ENCODE data around the gene RGCC.

RGCC gene

GRCh38 chr13:41411522-41411921 lies 45.8 kb upstream of the RGCC start:
- H3K36me3 ChIP-seq (ENCODE audit: control insufficient read depth, insufficient read depth, low read length): no peaks in the 10 kb centered on the region
- peak; percentile 31 for TF ChIP-seq CTCF (IDR thresholded peaks at IDR 0.05; ENCODE audit: insufficient read depth, low read length, poor library complexity, severe bottlenecking)
- H3K27me3 ChIP-seq (replicated peaks; ENCODE audit: control insufficient read depth, insufficient read depth, low read length): no peaks in the 10 kb centered on the region
- H3K4me3 ChIP-seq (replicated peaks; ENCODE audit: low read depth, low read length): no peak overlapping the region
- DNase-seq (ENCODE audit: extremely low read depth, insufficient read length): no peak

- no peak overlapping the region for H3K4me3 ChIP-seq (replicated peaks; ENCODE audit: low read depth, low read length)
- no peak for TF ChIP-seq CTCF (IDR thresholded peaks at IDR 0.05; ENCODE audit: insufficient read depth, low read length, poor library complexity, severe bottlenecking)
- H3K27me3 ChIP-seq (replicated peaks; ENCODE audit: control insufficient read depth, insufficient read depth, low read length): no peaks in the 10 kb centered on the region
- no peak for DNase-seq (ENCODE audit: extremely low read depth, insufficient read length)
- H3K36me3 ChIP-seq (ENCODE audit: control insufficient read depth, insufficient read depth, low read length): no peaks in the 10 kb centered on the region
Measured at GRCh38 chr13:41413872-41414271, 43.5 kb upstream of the RGCC start.

GRCh38 chr13:41416276-41416675 lies 41.1 kb upstream of the RGCC start:
- H3K36me3 ChIP-seq (ENCODE audit: control insufficient read depth, insufficient read depth, low read length): no peaks in the 10 kb centered on the region
- no peak for TF ChIP-seq CTCF (IDR thresholded peaks at IDR 0.05; ENCODE audit: insufficient read depth, low read length, poor library complexity, severe bottlenecking)
- H3K4me3 ChIP-seq (replicated peaks; ENCODE audit: low read depth, low read length): no peak overlapping the region
- no peak for DNase-seq (ENCODE audit: extremely low read depth, insufficient read length)
- H3K27me3 ChIP-seq (replicated peaks; ENCODE audit: control insufficient read depth, insufficient read depth, low read length): no peaks in the 10 kb centered on the region

GRCh38 chr13:41418027-41418426 lies 39.3 kb upstream of the RGCC start:
- no peaks in the 10 kb centered on the region for H3K27me3 ChIP-seq (replicated peaks; ENCODE audit: control insufficient read depth, insufficient read depth, low read length)
- no peak overlapping the region for H3K4me3 ChIP-seq (replicated peaks; ENCODE audit: low read depth, low read length)
- no peak for TF ChIP-seq CTCF (IDR thresholded peaks at IDR 0.05; ENCODE audit: insufficient read depth, low read length, poor library complexity, severe bottlenecking)
- H3K36me3 ChIP-seq (ENCODE audit: control insufficient read depth, insufficient read depth, low read length): no peaks in the 10 kb centered on the region
- DNase-seq (ENCODE audit: extremely low read depth, insufficient read length): no peak

- DNase-seq (ENCODE audit: extremely low read depth, insufficient read length): no peak
- Histone ChIP-seq H3K4me3 (replicated peaks; ENCODE audit: low read depth, low read length) (no peak overlapping the region), H3K27me3 (replicated peaks; ENCODE audit: control insufficient read depth, insufficient read depth, low read length) (no peaks in the 10 kb centered on the region), H3K36me3 (ENCODE audit: control insufficient read depth, insufficient read depth, low read length) (no peaks in the 10 kb centered on the region)
- no peak for TF ChIP-seq CTCF (IDR thresholded peaks at IDR 0.05; ENCODE audit: insufficient read depth, low read length, poor library complexity, severe bottlenecking)
Measured at GRCh38 chr13:41418731-41419130, 38.6 kb upstream of the RGCC start.

- Histone ChIP-seq H3K4me3 (replicated peaks; ENCODE audit: low read depth, low read length) (no peak overlapping the region), H3K27me3 (replicated peaks; ENCODE audit: control insufficient read depth, insufficient read depth, low read length) (no peaks in the 10 kb centered on the region), H3K36me3 (ENCODE audit: control insufficient read depth, insufficient read depth, low read length) (no peaks in the 10 kb centered on the region)
- TF ChIP-seq CTCF (IDR thresholded peaks at IDR 0.05; ENCODE audit: insufficient read depth, low read length, poor library complexity, severe bottlenecking): no peak
- no peak for DNase-seq (ENCODE audit: extremely low read depth, insufficient read length)
Measured at GRCh38 chr13:41419206-41419605, 38.1 kb upstream of the RGCC start.

All from GM06990 (cell line).